Esophagus squamous epithelium (tissue), 4 donors: ENCODE data around the gene LZTR1.

Experiments used
- POLR2A ChIP-seq, 4 donors: fragments of 450-650 bp; IDR thresholded peaks; one replicate each; pipeline ENCODE4 v1.6.1; 2017; ENCODE audit warnings: antibody characterized with exemption in 4 of 4, mild to moderate bottlenecking in 4 of 4, moderate library complexity in 3 of 4
- TF ChIP-seq, protein P1 (sequence below), 6 experiments: fragments of 450-650 bp in 4 of 6; fragments of 200-600 bp in 2 of 6; sonication (generic) in 2 of 6; IDR thresholded peaks; one replicate each; pipeline ENCODE4 v1.5.1; 2016 to 2019; ENCODE audit warnings: antibody characterized with exemption in 6 of 6, mild to moderate bottlenecking in 4 of 6, moderate library complexity in 4 of 6

DNA sequence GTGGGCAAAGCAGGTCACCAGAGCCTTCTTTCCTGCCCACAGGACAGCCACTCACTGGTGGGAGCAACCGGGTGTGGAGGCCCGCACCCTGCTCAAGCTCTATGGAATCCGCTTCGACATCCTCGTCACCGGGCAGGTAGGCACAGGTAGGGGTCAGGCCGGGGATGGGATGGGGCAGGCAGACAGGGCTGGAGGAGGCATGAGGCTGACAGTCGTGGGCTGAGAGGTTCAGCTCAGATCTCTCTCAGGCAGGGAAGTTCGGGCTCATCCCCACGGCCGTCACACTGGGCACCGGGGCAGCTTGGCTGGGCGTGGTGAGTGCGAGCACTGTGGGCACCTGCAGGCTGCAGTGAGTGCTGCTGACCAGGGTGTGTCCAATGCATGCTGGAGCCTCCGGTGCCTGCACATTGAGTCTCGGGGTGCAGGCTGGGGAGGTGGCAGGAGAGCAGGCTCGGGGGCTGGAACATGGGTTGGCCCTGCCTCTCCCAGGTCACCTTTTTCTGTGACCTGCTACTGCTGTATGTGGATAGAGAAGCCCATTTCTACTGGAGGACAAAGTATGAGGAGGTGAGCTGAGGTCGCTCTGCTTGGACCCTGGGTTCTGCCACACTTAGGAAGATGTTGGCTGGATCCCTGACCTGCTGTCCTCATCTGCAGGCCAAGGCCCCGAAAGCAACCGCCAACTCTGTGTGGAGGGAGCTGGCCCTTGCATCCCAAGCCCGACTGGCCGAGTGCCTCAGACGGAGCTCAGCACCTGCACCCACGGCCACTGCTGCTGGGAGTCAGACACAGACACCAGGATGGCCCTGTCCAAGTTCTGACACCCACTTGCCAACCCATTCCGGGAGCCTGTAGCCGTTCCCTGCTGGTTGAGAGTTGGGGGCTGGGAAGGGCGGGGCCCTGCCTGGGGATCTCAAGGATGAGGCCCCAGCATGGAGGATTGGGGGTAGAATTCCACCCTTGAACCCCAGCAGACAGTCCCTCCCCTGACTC is 44.0 kb downstream of the LZTR1 start:
- TF ChIP-seq, protein P1, sequence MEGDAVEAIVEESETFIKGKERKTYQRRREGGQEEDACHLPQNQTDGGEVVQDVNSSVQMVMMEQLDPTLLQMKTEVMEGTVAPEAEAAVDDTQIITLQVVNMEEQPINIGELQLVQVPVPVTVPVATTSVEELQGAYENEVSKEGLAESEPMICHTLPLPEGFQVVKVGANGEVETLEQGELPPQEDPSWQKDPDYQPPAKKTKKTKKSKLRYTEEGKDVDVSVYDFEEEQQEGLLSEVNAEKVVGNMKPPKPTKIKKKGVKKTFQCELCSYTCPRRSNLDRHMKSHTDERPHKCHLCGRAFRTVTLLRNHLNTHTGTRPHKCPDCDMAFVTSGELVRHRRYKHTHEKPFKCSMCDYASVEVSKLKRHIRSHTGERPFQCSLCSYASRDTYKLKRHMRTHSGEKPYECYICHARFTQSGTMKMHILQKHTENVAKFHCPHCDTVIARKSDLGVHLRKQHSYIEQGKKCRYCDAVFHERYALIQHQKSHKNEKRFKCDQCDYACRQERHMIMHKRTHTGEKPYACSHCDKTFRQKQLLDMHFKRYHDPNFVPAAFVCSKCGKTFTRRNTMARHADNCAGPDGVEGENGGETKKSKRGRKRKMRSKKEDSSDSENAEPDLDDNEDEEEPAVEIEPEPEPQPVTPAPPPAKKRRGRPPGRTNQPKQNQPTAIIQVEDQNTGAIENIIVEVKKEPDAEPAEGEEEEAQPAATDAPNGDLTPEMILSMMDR (IDR thresholded peaks at IDR 0.05), result no peak
- TF ChIP-seq POLR2A (IDR thresholded peaks at IDR 0.05), result no peak
